ENCODE data around the gene UNC13B. TPM values are rescaled to one million over a fixed set of nuclear protein-coding genes. Genes with fewer than 3 reads are reported as not detected.

The UNC13B gene
- total and polyA plus RNA-seq, 2 of the 13 experiments (the other 11 are each of a cell fraction or from before 2014, with no cell fraction given): 14.0 to 18.3 TPM

GRCh38 chr9:35396560-35397215 lies 234.9 kb downstream of the UNC13B start:
- no peak for FAIRE-seq
- TF ChIP-seq GZF1 (CRISPR knock-in tag; IDR thresholded peaks at IDR 0.05) (no peak), TOPORS (CRISPR knock-in tag; IDR thresholded peaks at IDR 0.05) (no peak), ZFP41 (CRISPR knock-in tag; IDR thresholded peaks at IDR 0.05; ENCODE audit: borderline replicate concordance) (no peak), UBTF (CRISPR knock-in tag; IDR thresholded peaks at IDR 0.05) (no peak), RAD21 (CRISPR knock-in tag; IDR thresholded peaks at IDR 0.05) (no peak), POLR2A (IDR thresholded peaks at IDR 0.05; ENCODE audit: insufficient read depth in 1 of 2, low read depth in 2 of 2, low read length in 2 of 2) (no peak), CBX1 (IDR thresholded peaks at IDR 0.05; ENCODE audit: low read depth) (no peak), PLSCR1 (CRISPR knock-in tag; IDR thresholded peaks at IDR 0.05; ENCODE audit: borderline replicate concordance) (no peak), ZNF782 (CRISPR knock-in tag; IDR thresholded peaks at IDR 0.05; ENCODE audit: borderline replicate concordance) (no peak), ZBTB39 (CRISPR knock-in tag; IDR thresholded peaks at IDR 0.05) (no peak), ZBTB34 (CRISPR knock-in tag; IDR thresholded peaks at IDR 0.05) (no peak), ZNF792 (CRISPR knock-in tag; IDR thresholded peaks at IDR 0.05) (no peak), ATRX (CRISPR knock-in tag; IDR thresholded peaks at IDR 0.05; ENCODE audit: borderline replicate concordance) (no peak), CBX5 (CRISPR knock-in tag; IDR thresholded peaks at IDR 0.05; ENCODE audit: borderline replicate concordance) (no peak), CTCF (CRISPR knock-in tag; IDR thresholded peaks at IDR 0.05) (no peak), ZNF547 (CRISPR knock-in tag; IDR thresholded peaks at IDR 0.05) (no peak), ZNF605 (CRISPR knock-in tag; IDR thresholded peaks at IDR 0.05) (no peak)

More at GRCh38 chr9:35396560-35397215, 234.9 kb downstream of the UNC13B start:
- in situ Hi-C loops (cut with HindIII; ENCODE audit: extremely low pct_ligation_motif_present, low pct_unique_long_range_greater_than_20kb) (no loop called here), intact Hi-C loops (cut with micrococcal nuclease; ENCODE audit: unreplicated experiment) (no loop called here)
- Histone ChIP-seq H3K4me2 (ENCODE audit: low read depth, low read length) (no peak overlapping the region), H3K9me3 (ENCODE audit: low read length) (no peaks in the 10 kb centered on the region), H3K79me2 (ENCODE audit: insufficient read depth, low read length) (no peaks in the 10 kb centered on the region), H3K27ac (ENCODE audit: extremely low read length, insufficient read depth, low read length) (no peak overlapping the region), H2AFZ (ENCODE audit: low read length) (no peak overlapping the region), H4K20me1 (ENCODE audit: insufficient read depth, low read length) (no peaks in the 10 kb centered on the region), H3K4me3 (replicated peaks in 1 of 3; ENCODE audit: insufficient read depth in 1 of 3, low read depth in 2 of 3, low read length in 3 of 3) (no peak overlapping the region), H3K27me3 (ENCODE audit: control insufficient read depth in 1 of 2, insufficient read depth in 2 of 2, low read length in 2 of 2) (no peaks in the 10 kb centered on the region), H3K9ac (ENCODE audit: insufficient read depth, low read depth, low read length) (no peak overlapping the region), H3K36me3 (replicated peaks in 1 of 2; ENCODE audit: control insufficient read depth in 1 of 2, insufficient read depth in 2 of 2, low read length in 2 of 2) (peaks cover 18 to 35% of the 10 kb centered on the region in 2 experiments; a peak in 4 of 5 replicates), H3K4me1 (ENCODE audit: insufficient read depth, low read length) (no peaks in the 10 kb centered on the region)
- ChIA-PET POLR2A (no interaction called here), CTCF (ENCODE audit: low intra/inter-chr PET ratio, low total read pairs) (no interaction called here)
- DNase-seq (ENCODE audit: low spot score) (no peak), ATAC-seq (no peak)
- WGBS (ENCODE audit: low lambda C conversion rate): 90% methylated on average over 8 of the region's 10 CpGs
- no TSS peak for BruUV-seq (replicated peaks)
